NCI-H748 treated with DMSO at 0.1 percent for 48 hours (cell line): ENCODE data around the gene CD151.

Experiments used
- DNase-seq: peaks from one replicate; lab custom pipeline; 2025; lab: John Stamatoyannopoulos, UW

Gene CD151

DNA sequence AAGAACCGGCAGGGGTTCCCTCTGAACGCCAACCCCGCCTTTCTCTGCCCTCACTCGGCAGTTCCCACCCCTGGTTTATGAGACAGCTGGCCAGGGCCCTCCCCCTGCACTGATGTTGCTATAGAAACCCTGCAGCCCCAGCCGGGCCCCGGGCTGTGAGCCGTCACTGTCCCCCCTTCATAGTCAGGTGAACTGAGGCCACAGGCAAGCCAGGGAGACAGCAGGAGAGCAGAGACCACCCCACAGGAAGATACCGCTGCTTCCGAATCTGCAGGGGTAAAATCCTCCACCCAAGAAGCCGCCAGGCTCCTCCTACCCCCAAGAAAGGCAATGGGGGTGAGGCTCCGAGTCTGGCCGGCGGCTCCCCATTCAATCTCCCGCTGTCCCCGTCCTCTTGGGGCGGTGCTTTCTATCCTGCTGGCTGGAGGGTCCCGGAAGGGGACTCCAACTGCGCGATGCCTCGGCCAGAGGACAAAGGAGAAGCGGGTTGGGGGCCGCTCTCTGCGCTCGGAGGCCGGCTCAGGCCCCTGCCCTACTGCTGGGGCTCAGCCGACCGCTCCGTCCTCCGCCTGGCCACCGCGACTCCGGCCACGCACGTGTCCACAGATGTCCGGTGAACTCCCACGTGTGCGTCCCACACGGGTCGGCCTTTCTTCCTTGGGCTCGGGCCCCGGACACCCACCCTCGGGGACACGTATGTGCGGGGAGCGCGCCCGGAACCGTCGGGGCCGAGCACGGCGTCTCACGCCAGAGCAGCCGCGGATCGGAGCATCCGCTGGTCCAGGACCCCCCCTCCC lies 35.3 kb upstream of the CD151 start:
- peak; percentile 74 for DNase-seq

DNA sequence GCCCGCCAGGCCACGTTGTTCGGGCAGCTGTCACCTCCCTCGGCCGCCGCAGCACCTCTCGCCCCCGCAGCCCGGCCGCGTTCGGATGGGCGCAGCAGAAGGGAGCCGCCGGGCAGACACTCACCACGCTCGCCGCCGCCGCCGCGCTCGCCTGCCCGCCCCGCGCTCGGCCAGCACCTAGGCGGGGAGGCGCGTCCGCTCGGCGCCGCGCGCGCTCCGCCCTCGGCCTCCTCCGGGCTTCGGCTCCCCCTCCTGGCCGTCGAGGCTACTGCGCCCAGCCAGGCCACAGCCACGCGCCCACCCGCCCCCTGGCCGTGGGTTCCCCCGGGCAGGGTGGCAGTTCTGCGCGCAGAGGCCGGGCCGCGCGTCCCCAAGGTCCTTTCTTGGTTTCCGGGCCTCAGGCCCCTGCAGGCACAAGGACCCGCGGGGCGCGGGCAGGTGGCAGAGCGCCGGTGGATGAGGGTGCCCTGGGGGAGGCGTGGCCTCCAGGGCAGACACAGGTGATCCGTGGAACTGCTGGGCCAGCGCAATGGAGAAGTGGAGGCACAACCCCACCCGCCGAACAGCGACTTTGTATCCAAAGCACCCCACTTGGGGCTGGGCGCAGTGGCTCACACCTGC lies 34.5 kb upstream of the CD151 start, which contains the start of gene SLC25A22:
SLC25A22 (minus strand) TSS at position 189 of the 621 bp plus-strand sequence. CDS start 3,275 bp downstream, outside the sequence.
- DNase-seq, result peak; percentile 56

GRCh38 chr11:799641-800316 lies 33.0 kb upstream of the CD151 start:
- DNase-seq, result no peak

GRCh38 chr11:800473-800872 lies 32.3 kb upstream of the CD151 start:
- no peak for DNase-seq

- DNase-seq, result no peak
Observed at GRCh38 chr11:801097-801780, 31.5 kb upstream of the CD151 start.

- no peak for DNase-seq
Observed at GRCh38 chr11:802018-802617, 30.6 kb upstream of the CD151 start.

DNA sequence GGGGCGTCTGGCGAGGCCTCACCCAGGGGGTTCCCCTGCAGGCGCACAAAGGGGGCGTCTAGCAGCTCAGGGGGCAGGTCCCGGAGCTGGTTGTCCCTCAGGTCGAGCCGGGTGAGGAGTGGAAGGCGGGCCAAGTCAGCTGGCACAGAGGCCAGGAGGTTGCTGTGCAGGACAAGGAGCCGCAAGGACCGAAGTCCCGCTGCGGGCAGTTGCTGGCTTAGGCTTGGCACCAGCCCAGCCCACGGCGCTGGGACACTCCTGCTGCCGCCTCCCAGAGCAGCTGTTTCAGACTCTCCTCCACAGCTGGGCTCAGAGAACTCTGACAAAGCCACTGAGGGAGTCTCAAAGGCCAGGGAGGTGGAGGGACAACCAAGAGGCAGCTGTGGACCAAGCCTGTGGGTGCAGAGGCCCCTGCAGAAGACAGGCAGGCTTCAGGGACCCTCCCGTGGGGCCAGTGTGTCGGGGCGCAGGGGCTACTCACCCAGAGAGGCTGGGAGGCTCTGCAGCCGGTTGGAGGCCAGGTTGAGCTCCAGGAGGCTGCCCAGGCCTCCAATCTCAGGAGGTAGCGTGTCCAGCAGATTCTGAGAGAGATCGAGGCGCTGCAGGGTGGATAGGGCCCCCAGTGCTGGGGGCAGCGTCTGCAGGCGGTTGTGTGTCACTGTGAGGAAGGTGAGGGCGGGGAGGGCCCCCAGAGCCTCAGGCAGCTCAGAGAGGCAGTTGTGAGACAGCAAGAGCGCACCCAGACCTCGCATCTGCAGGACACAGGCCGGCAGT lies 29.9 kb upstream of the CD151 start:
- DNase-seq, result no peak

- no peak for DNase-seq
Observed at GRCh38 chr11:803467-803742, 29.3 kb upstream of the CD151 start.

DNA sequence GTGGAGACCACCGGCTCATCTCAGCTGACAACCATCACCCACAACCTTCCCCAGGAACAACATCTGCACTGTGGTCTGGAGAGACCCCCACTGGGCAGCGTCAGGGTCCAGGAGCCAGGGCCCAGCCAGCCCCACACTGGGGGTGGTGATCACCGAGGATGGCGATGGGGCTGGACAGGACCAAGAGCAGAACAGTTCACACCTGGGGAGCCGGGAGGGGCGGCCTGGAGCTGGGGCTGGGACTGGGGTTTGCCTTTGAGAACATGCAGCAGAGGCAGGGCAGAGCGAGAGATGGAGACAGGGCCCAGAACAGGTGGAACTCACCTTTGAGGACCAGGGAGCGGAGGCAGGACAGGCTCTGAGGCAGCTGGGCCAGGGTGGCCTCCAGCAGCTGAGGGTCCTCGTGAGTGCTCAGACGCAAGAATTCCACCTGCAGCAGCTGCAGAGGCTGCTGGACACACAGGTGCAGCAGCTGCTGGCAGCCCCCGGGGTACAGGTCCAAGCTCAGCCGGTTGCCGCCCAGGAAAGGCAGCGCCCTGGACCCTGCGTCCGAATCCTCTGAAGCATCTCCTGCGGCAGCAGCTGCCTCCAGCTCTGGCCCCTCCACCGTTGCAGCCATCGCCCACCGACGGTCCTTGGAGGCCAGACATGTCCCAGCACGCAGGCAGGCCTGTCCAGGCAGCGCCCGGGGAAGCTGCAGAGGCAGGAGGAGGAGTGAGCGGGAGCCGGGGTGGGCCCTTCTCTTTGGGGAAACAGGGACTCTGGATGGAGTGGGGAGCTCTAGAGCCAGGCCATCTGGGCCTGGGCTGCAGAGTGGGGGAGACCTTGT lies 28.8 kb upstream of the CD151 start:
- DNase-seq, result peak; percentile 29

DNA sequence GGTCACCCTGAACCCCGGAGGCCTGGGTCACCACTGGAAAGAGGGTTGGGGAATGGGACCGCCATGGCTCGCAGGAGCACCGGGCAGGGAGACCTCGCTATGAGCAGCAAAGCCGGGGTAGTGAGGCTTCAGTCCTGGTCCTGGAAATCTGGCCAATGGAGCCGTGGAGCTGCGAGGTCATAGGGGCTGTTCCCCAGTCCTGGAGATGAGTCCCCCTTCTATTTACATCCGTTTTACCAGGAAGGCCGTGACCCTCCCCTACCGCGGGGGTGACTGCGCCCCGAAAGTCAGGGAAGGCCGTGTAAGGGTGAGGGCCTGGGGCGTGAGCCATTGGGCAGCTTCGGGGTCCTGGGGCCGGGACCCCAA lies 28.2 kb upstream of the CD151 start:
- DNase-seq, result no peak

DNA sequence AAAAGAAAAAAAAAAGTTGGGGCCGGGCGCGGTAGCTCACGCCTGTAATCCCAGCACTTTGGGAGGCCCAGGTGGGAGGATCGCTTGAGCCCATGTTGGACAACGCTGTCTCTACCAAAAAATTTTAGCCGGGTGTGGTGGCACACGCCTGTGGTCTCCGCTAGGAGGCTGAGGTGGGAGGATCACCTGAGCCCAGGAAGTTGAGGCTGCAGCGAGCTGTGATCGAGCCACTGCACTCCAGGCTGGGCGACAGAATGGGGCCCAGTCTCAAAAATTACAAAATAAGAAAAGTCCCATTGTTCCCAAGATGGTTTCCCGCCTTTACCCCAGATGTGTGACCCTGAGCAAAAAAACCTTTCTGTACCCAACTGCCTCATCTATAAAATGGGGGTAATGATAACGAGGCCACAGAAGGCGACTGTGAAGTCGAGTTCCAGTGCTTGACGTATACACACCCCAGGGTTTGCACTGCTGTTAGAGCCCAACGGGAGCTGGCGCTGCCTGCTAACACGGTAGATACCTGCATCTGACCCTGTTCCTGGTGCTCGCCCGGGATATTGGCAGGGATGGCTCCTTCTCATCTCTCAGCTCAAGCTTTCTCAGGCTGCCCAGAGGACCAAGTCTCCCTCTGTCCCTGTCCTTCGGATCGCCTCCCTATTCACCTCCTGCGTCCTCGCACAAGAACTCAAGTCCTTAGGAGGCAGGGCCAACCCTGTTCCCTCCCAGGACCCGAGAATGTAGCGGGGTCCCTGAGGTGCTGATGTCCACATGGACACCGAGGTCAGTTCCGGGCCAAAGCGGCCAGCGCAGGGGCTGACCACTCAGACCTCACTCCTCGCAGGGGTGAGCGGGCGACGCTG lies 24.1 kb upstream of the CD151 start:
- DNase-seq, result no peak

DNA sequence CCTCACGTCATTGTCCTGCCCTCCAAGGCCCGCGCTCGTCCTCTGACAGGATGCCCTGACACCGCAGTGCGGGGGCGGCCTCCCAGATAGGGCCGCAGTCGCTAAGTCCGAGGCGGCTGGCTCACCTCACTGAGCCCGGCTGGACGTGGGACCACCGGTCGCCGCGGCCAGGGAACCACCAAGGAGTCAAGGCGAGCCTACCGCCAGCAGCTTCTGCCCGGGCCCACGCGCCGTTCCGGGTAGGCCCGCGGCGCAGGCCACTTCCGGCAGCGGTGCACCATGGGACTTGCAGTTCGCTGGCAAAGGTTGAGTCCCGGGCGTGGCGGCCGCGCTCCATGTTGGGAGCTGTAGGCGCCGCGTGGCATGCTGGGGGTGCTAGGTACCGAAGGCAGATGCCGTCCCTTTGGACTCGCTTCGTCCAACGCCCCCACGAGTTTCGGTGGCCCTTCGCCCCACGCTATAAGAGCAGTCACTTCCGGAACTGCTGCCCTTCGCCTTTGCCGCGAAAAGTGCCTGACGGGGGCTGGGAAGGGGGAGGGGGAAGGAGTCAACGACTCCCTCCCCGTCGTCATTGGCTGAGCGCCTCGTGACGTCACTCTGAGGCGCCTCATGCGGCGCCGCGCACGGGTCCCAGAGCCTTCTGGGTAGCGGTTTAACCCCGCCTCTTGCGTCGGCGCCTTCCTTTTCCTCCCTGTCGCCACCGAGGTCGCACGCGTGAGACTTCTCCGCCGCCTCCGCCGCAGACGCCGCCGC lies 23.3 kb upstream of the CD151 start, which contains the start of gene RPLP2:
RPLP2 (plus strand) TSS at position 681 of the 753 bp plus-strand sequence. CDS start 268 bp downstream, outside the sequence.
- peak; percentile 88 for DNase-seq

DNA sequence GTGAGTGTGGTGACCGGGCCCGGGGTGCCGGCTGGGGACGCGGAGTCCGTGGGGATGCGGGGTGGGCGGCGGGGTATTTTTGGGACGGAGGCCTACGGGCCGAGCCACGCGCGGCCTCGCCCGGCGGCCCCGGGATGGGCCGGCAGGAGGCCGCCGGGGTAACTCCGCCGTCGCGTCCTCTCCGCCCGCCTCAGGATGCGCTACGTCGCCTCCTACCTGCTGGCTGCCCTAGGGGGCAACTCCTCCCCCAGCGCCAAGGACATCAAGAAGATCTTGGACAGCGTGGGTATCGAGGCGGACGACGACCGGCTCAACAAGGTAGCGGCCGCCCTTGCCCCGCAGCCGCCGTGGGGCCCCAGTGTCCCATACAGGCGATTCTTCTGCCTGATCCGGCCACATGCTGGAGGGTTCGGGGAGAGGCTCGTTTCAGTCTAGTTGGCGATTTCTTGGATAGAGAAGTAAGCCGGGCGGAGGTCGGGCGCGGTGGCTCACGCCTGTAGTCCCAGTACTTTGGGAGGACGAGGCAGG lies 22.6 kb upstream of the CD151 start:
- no peak for DNase-seq

DNA sequence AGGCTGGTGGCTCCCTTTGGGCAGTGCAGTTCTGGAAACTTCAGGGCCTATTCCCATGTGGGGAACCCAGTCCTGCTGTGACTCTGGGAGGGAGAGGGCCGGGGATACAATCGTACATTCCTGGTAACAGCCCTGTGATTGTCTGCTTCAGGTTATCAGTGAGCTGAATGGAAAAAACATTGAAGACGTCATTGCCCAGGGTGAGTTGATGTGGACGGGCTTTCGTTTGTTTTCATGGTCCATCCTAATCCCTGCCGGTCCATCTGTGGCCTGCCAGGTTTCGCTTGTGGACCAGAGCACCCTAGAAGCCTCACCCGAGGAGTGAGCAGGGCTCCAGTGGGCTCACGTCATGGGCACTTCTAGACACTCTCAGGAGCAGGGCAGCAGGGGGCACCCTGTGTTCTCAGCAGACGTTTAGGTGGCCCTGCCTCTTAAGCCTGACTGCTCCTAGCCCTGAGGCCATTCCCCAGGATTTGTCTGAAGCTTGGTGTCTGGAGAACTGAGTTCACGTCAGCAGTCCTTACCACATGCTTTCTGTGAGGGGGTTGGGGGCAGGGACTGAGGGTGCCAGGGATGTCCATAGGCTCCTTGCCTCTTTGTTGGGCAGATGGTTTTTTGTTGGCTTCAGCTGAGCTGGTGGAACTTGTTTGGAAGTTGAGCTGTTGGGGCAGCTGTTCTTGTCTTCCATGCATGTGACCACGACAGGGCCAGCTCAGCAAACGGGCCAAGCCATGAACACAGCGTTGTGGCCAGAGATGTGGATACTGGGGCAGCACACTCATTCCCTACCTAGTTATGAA lies 21.1 kb upstream of the CD151 start:
- no peak for DNase-seq

GRCh38 chr11:812390-812789 lies 20.4 kb upstream of the CD151 start:
- no peak for DNase-seq

- no peak for DNase-seq
Observed at GRCh38 chr11:813072-813455, 19.7 kb upstream of the CD151 start.

DNA sequence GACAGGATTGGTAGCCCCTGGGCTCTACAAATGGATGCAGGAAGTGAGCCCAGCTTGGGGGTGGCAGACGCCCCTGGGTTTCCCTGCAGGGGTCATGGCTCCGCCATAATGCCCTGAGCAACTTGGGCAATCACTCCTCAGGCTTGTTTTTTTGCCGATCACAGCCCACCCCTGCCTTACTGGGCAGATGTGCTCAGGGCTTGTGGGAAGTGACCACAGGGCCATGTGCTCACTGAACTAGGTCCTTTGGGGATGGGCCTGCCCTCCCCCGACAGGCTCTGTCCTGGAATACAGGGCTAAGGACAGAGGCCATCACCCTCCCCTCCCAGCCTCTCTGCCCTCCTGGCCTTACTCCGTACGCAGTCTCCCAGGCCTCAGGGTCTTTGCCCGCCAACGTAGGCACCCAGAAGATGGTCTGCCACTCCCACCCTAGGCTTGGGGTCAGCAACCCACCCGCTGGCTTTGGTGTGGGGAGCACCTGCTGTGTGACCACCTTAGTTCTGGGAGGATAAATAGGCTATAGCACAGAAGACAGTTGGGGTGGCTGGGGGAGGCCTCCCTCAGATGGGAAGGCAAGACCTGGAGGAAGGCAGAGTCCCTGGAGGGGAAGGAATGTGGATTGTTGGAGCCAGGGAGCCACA lies 19.2 kb upstream of the CD151 start:
- DNase-seq, result no peak
